Panc1 (cell line): ENCODE data around the gene MCRIP2.

Experiments used
- POLR2AphosphoS5 ChIP-seq: IDR thresholded peaks from 2 replicates; pipeline ENCODE4 v1.6.1; 2012; ENCODE audit warnings: mild to moderate bottlenecking, low read depth, low read length, moderate library complexity
- SIN3A ChIP-seq: IDR thresholded peaks from 2 replicates; pipeline ENCODE4 v1.6.1; 2012; ENCODE audit warnings: low read depth, mild to moderate bottlenecking, low read length, moderate library complexity, borderline replicate concordance; ENCODE audit not compliant: insufficient read depth
- TCF7L2 ChIP-seq: IDR thresholded peaks from 2 replicates; pipeline ENCODE4 v1.6.1; 2011; ENCODE audit warnings: mild to moderate bottlenecking, low read depth, low read length, inconsistent platforms
- TF ChIP-seq, protein P1 (sequence below): fragments of 450-650 bp; IDR thresholded peaks from 2 replicates; pipeline ENCODE4 v1.5.1; 2017; ENCODE audit warnings: mild to moderate bottlenecking
- TF ChIP-seq, protein P2 (sequence below), 2 experiments: IDR thresholded peaks; 2 replicates each; pipeline ENCODE4 v1.6.1; 2011 to 2012; ENCODE audit warnings: low read depth in 2 of 2, control low read depth in 1 of 2, low read length in 1 of 2, mild to moderate bottlenecking in 1 of 2, moderate library complexity in 1 of 2; ENCODE audit not compliant: insufficient read depth in 1 of 2

DNA sequence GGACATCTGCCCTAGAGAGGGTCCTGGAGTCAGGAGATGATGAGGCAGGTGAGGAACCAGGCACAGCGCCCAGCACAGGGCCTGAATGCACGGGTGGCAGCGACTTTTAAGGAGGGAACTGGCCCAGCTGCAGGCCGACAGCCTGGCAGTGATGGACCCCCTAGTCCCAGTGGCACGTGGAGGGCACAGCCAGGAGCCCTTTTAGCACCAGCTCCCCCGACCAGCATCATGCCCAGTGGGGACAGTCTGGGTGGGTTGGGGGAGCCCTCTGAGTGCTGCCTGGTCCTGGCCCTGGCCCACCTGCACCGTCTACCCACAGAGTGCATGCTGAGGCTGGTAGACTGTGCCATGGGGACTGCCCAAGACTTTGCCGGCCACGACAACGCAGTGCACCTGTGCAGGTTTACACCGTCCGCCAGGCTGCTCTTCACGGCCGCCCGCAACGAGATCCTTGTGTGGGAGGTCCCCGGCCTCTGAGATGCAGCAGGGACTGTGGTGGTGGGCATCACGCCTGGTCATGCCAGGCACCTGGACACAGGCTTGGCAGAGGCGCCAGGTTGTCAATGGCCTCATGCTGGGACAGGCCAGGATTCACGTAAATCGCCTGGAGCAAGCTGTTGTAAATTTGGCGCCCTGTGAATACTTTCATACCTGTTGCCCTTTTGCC is 25.6 kb downstream of the MCRIP2 start:
- TF ChIP-seq, protein P1, sequence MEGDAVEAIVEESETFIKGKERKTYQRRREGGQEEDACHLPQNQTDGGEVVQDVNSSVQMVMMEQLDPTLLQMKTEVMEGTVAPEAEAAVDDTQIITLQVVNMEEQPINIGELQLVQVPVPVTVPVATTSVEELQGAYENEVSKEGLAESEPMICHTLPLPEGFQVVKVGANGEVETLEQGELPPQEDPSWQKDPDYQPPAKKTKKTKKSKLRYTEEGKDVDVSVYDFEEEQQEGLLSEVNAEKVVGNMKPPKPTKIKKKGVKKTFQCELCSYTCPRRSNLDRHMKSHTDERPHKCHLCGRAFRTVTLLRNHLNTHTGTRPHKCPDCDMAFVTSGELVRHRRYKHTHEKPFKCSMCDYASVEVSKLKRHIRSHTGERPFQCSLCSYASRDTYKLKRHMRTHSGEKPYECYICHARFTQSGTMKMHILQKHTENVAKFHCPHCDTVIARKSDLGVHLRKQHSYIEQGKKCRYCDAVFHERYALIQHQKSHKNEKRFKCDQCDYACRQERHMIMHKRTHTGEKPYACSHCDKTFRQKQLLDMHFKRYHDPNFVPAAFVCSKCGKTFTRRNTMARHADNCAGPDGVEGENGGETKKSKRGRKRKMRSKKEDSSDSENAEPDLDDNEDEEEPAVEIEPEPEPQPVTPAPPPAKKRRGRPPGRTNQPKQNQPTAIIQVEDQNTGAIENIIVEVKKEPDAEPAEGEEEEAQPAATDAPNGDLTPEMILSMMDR: no peak
- TF ChIP-seq, protein P2, sequence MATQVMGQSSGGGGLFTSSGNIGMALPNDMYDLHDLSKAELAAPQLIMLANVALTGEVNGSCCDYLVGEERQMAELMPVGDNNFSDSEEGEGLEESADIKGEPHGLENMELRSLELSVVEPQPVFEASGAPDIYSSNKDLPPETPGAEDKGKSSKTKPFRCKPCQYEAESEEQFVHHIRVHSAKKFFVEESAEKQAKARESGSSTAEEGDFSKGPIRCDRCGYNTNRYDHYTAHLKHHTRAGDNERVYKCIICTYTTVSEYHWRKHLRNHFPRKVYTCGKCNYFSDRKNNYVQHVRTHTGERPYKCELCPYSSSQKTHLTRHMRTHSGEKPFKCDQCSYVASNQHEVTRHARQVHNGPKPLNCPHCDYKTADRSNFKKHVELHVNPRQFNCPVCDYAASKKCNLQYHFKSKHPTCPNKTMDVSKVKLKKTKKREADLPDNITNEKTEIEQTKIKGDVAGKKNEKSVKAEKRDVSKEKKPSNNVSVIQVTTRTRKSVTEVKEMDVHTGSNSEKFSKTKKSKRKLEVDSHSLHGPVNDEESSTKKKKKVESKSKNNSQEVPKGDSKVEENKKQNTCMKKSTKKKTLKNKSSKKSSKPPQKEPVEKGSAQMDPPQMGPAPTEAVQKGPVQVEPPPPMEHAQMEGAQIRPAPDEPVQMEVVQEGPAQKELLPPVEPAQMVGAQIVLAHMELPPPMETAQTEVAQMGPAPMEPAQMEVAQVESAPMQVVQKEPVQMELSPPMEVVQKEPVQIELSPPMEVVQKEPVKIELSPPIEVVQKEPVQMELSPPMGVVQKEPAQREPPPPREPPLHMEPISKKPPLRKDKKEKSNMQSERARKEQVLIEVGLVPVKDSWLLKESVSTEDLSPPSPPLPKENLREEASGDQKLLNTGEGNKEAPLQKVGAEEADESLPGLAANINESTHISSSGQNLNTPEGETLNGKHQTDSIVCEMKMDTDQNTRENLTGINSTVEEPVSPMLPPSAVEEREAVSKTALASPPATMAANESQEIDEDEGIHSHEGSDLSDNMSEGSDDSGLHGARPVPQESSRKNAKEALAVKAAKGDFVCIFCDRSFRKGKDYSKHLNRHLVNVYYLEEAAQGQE (IDR thresholded peaks at IDR 0.05; ENCODE audit: insufficient read depth in 1 of 2, low read depth in 2 of 2, low read length in 1 of 2): no peak
- TF ChIP-seq POLR2AphosphoS5 (no peak), SIN3A (no peak), TCF7L2 (no peak)
